HepG2 (cell line): ENCODE measurements around the gene NPBWR2. TPM values are rescaled to one million over a fixed set of nuclear protein-coding genes. Genes with fewer than 3 reads are reported as not detected.

Experiments used
- ATM ChIP-seq: fragments of 450-650 bp; IDR thresholded peaks from 2 replicates; pipeline ENCODE4 v1.7.1; 2017; ENCODE audit warnings: mild to moderate bottlenecking, borderline replicate concordance
- ESRRA ChIP-seq: sonication (generic); formaldehyde crosslinking; IDR thresholded peaks from 2 replicates; pipeline ENCODE4 v1.5.1; 2020; ENCODE audit warnings: mild to moderate bottlenecking, low read depth, missing genetic modification reagents
- ISX ChIP-seq: sonication (generic); formaldehyde crosslinking; conservative IDR thresholded peaks from 2 replicates; pipeline ENCODE4 v1.5.0; 2020; ENCODE audit warnings: missing genetic modification reagents
- MXD3 ChIP-seq: IDR thresholded peaks from 2 replicates; pipeline ENCODE4 v1.6.1; 2016; ENCODE audit warnings: mild to moderate bottlenecking, missing biosample characterization, missing genetic modification reagents
- MXI1 ChIP-seq: IDR thresholded peaks from 3 replicates; pipeline ENCODE4 v1.6.1; 2012; ENCODE audit warnings: low read depth, low read length, inconsistent platforms, borderline replicate concordance
- NCOA2 ChIP-seq: sonication (generic); formaldehyde crosslinking; IDR thresholded peaks from 2 replicates; pipeline ENCODE4 v1.8.0; 2022; ENCODE audit warnings: inconsistent platforms
- PAX8 ChIP-seq: sonication (generic); formaldehyde crosslinking; IDR thresholded peaks from 2 replicates; pipeline ENCODE4 v1.8.0; 2022; ENCODE audit warnings: mild to moderate bottlenecking, missing genetic modification reagents, borderline replicate concordance
- TCF7L2 ChIP-seq: IDR thresholded peaks from 2 replicates; pipeline ENCODE4 v1.6.1; 2011; ENCODE audit warnings: mild to moderate bottlenecking, low read depth, low read length, moderate library complexity
- THAP8 ChIP-seq: sonication (generic); formaldehyde crosslinking; IDR thresholded peaks from 2 replicates; pipeline ENCODE4 v1.5.1; 2020; ENCODE audit warnings: missing genetic modification reagents, mild to moderate bottlenecking, borderline replicate concordance
- polyA plus RNA-seq, 8 experiments: library from polyadenylated mRNA; depleted of rRNA in 3 of 8; stranded (reverse) in 7 of 8; unstranded in 1 of 8; fragments of >200 nt; fragmentation: Illumina TruSeq in 4 of 8; extraction: Trizol in 4 of 8; gene quantifications; 2 replicates each; pipeline versions ENCODE4 v1.2.1 to v1.2.3, GENCODE V29; 2011 to 2016; ENCODE audit warnings: low read depth in 4 of 8, missing spikeins in 1 of 8, mixed read lengths in 1 of 8; ENCODE audit not compliant: insufficient read depth in 1 of 8
- total RNA-seq, 5 experiments: library from RNA; depleted of rRNA; stranded (reverse); fragments of >200 nt; fragmentation: Illumina TruSeq; extraction: Trizol; gene quantifications; 2 replicates each; pipeline ENCODE4 v1.2.3, GENCODE V29; 2016; ENCODE audit warnings: low read depth in 1 of 5
- TF ChIP-seq, protein P1 (sequence below): sonication (generic); formaldehyde crosslinking; IDR thresholded peaks from one replicate; pipeline ENCODE4 v1.5.1; 2020; ENCODE audit warnings: mild to moderate bottlenecking, missing genetic modification reagents; ENCODE audit errors: not compliant biosample characterization
- TF ChIP-seq, protein P2 (sequence below): sonication (generic); formaldehyde crosslinking; IDR thresholded peaks from 2 replicates; pipeline ENCODE4 v1.4.0; 2020; ENCODE audit warnings: low read depth, mild to moderate bottlenecking, missing genetic modification reagents
- TF ChIP-seq, protein P3 (sequence below), 2 experiments: IDR thresholded peaks; 2 replicates each; pipeline ENCODE4 v1.6.1; 2011 to 2012; ENCODE audit warnings: low read length in 2 of 2, borderline replicate concordance in 1 of 2, low read depth in 1 of 2, mild to moderate bottlenecking in 1 of 2, moderate library complexity in 1 of 2

NPBWR2 gene
- total and polyA plus RNA-seq, 2 of the 13 experiments (the other 11 are each of a cell fraction or from before 2014, with no cell fraction given) = not detected

DNA sequence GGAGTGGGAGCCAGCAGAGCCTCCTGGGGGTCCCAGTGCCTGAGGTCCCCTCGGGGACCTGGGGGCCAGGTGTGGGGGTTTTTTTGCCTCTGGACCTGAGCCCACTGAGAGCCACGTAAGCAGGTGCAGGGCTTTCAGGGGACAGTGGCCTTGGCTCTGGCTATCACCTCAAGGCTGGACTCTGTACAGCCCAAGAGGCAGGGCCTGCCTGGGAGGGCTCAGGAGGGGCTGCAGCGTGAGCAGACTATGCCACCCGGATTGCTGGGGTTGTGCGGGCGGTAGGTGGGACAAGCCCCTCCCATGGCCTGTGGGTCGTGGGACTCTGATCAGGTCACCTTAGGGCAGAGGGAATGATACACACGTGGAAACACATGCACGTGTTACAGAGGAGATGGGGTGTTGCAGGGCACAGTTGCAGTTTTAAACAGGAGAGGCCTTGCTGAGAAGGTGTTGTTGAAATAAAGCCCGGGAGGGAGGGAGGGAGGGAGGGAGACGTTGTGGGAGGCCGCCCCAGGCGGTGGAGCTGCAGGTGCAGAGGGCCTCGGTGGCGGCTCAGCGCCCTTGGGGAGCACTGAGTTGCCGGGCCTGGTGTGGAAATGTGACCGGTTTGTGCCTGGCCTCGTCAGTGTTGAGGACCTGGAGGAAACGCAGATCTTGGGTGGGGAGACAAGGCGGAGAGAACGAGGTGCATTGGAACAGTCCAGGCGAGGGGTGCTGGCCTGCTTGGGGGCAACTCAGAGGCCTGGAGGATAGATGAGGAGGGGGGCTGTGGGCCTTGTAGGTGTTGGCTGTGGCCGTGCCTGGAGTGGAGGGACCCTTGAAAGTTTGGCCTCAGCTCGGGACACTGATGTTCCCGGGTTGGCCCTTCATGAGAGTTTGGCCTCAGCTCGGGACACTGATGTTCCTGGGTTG lies 42.0 kb downstream of the NPBWR2 start (continued):
- TF ChIP-seq, protein P1, sequence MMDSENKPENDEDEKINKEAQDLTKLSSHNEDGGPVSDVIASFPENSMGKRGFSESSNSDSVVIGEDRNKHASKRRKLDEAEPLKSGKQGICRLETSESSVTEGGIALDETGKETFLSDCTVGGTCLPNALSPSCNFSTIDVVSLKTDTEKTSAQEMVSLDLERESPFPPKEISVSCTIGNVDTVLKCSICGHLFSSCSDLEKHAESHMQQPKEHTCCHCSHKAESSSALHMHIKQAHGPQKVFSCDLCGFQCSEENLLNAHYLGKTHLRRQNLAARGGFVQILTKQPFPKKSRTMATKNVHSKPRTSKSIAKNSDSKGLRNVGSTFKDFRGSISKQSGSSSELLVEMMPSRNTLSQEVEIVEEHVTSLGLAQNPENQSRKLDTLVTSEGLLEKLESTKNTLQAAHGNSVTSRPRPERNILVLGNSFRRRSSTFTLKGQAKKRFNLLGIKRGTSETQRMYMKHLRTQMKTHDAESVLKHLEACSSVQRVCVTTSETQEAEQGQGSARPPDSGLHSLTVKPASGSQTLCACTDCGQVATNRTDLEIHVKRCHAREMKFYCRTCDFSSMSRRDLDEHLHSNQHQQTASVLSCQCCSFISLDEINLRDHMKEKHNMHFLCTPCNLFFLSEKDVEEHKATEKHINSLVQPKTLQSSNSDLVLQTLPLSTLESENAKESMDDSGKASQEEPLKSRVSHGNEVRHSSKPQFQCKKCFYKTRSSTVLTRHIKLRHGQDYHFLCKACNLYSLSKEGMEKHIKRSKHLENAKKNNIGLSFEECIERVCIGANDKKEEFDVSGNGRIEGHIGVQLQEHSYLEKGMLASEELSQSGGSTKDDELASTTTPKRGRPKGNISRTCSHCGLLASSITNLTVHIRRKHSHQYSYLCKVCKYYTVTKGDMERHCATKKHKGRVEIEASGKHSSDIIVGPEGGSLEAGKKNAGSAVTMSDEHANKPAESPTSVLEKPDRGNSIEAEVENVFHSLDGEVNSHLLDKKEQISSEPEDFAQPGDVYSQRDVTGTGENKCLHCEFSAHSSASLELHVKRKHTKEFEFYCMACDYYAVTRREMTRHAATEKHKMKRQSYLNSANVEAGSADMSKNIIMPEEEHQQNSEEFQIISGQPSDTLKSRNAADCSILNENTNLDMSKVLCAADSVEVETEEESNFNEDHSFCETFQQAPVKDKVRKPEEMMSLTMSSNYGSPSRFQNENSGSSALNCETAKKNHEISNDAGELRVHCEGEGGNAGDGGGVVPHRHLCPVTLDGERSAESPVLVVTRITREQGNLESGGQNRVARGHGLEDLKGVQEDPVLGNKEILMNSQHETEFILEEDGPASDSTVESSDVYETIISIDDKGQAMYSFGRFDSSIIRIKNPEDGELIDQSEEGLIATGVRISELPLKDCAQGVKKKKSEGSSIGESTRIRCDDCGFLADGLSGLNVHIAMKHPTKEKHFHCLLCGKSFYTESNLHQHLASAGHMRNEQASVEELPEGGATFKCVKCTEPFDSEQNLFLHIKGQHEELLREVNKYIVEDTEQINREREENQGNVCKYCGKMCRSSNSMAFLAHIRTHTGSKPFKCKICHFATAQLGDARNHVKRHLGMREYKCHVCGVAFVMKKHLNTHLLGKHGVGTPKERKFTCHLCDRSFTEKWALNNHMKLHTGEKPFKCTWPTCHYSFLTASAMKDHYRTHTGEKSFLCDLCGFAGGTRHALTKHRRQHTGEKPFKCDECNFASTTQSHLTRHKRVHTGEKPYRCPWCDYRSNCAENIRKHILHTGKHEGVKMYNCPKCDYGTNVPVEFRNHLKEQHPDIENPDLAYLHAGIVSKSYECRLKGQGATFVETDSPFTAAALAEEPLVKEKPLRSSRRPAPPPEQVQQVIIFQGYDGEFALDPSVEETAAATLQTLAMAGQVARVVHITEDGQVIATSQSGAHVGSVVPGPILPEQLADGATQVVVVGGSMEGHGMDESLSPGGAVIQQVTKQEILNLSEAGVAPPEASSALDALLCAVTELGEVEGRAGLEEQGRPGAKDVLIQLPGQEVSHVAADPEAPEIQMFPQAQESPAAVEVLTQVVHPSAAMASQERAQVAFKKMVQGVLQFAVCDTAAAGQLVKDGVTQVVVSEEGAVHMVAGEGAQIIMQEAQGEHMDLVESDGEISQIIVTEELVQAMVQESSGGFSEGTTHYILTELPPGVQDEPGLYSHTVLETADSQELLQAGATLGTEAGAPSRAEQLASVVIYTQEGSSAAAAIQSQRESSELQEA (CRISPR knock-in tag) = peak; percentile 86
- TF ChIP-seq ESRRA (CRISPR knock-in tag) (peak; percentile 87; the same call in 1 of the 2 replicates), ATM (no peak), NCOA2 (peak; percentile 38), MXD3 (CRISPR knock-in tag) (0 out of 2 replicates have a peak, but pooled peaks have one; percentile 44), TCF7L2 (no peak), PAX8 (CRISPR knock-in tag) (peak; percentile 91; the same call in 1 of the 2 replicates), ISX (CRISPR knock-in tag) (no peak), MXI1 (peak; percentile 48; the same call in 2 of the 3 replicates), THAP8 (CRISPR knock-in tag) (no peak)
- TF ChIP-seq, protein P2, sequence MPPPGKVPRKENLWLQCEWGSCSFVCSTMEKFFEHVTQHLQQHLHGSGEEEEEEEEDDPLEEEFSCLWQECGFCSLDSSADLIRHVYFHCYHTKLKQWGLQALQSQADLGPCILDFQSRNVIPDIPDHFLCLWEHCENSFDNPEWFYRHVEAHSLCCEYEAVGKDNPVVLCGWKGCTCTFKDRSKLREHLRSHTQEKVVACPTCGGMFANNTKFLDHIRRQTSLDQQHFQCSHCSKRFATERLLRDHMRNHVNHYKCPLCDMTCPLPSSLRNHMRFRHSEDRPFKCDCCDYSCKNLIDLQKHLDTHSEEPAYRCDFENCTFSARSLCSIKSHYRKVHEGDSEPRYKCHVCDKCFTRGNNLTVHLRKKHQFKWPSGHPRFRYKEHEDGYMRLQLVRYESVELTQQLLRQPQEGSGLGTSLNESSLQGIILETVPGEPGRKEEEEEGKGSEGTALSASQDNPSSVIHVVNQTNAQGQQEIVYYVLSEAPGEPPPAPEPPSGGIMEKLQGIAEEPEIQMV (CRISPR knock-in tag) = peak; percentile 57; the same call in 1 of the 2 replicates
- TF ChIP-seq, protein P3, sequence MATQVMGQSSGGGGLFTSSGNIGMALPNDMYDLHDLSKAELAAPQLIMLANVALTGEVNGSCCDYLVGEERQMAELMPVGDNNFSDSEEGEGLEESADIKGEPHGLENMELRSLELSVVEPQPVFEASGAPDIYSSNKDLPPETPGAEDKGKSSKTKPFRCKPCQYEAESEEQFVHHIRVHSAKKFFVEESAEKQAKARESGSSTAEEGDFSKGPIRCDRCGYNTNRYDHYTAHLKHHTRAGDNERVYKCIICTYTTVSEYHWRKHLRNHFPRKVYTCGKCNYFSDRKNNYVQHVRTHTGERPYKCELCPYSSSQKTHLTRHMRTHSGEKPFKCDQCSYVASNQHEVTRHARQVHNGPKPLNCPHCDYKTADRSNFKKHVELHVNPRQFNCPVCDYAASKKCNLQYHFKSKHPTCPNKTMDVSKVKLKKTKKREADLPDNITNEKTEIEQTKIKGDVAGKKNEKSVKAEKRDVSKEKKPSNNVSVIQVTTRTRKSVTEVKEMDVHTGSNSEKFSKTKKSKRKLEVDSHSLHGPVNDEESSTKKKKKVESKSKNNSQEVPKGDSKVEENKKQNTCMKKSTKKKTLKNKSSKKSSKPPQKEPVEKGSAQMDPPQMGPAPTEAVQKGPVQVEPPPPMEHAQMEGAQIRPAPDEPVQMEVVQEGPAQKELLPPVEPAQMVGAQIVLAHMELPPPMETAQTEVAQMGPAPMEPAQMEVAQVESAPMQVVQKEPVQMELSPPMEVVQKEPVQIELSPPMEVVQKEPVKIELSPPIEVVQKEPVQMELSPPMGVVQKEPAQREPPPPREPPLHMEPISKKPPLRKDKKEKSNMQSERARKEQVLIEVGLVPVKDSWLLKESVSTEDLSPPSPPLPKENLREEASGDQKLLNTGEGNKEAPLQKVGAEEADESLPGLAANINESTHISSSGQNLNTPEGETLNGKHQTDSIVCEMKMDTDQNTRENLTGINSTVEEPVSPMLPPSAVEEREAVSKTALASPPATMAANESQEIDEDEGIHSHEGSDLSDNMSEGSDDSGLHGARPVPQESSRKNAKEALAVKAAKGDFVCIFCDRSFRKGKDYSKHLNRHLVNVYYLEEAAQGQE (IDR thresholded peaks at IDR 0.05; ENCODE audit: borderline replicate concordance in 1 of 2, low read depth in 1 of 2, low read length in 2 of 2) = no peak
